ENCODE measurements around the gene RHOH.

The RHOH gene

DNA sequence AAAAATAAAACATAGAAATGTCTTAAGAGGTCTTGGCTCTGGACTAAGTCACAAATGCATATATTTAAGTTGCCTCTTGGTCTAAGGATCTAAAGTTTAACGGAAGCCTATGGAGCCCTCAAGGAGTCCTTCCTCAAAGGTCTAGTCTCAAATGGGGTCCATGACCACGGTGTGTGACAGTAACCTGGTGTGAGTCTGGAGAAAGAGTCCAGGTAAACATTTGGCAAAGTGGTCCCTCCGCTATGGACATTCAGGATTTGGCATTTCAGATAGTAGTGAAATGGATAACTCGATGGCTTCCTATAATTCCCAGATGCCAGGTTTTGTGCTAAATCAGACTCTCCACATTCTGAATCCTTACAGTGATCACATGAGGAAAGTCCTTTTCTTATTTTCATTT lies 44.2 kb downstream of the RHOH start:
- H3K4me3 ChIP-seq (ENCODE audit: low read length) = no peak overlapping the region
- H3K36me3 ChIP-seq (ENCODE audit: insufficient read depth, low read length) = peaks cover 7% of the 10 kb centered on the region; the same call in 1 of the 2 replicates
- no peaks in the 10 kb centered on the region for H3K27me3 ChIP-seq (ENCODE audit: insufficient read depth, low read length)
- H3K4me1 ChIP-seq (ENCODE audit: insufficient read depth, low read length) = peaks cover 5% of the 10 kb centered on the region; the same call in 1 of the 2 replicates
- no peaks in the 10 kb centered on the region for H3K9me3 ChIP-seq (ENCODE audit: insufficient read depth, low read depth, low read length)
- no peak overlapping the region for H3K9ac ChIP-seq (ENCODE audit: low read depth, low read length)
- H3K27ac ChIP-seq (ENCODE audit: low read depth, low read length) = no peak overlapping the region
- 73% methylated on average over 4 of the region's 4 CpGs for WGBS

DNA sequence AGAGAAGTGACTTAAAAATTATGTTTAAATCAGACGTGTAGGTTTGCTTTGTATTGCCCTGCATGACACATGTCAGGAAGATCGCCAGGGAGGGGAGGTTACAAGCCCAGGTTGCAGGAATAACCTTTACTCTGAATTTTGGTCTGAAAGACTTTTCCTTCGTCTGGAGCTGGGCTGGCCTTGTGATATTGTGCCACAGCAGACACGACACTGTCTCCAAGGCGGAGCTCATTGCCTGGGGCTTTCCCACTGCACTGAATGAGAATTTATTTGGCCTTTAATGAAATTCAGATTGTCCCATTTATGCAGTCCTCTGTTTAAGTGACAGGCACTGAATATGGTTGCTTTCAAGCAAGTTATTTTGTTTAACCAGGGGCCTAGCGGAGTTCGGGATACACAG lies 45.1 kb downstream of the RHOH start:
- H3K36me3 ChIP-seq (ENCODE audit: insufficient read depth, low read length) = peaks cover 7% of the 10 kb centered on the region; the same call in 1 of the 2 replicates
- peaks cover 8% of the 10 kb centered on the region; the same call in 1 of the 2 replicates for H3K4me1 ChIP-seq (ENCODE audit: insufficient read depth, low read length)
- H3K9ac ChIP-seq (ENCODE audit: low read depth, low read length) = no peak overlapping the region
- no peak overlapping the region for H3K27ac ChIP-seq (ENCODE audit: low read depth, low read length)
- 91% methylated on average over 7 of the region's 7 CpGs for WGBS
- H3K9me3 ChIP-seq (ENCODE audit: insufficient read depth, low read depth, low read length) = no peaks in the 10 kb centered on the region
- H3K27me3 ChIP-seq (ENCODE audit: insufficient read depth, low read length) = no peaks in the 10 kb centered on the region
- no peak overlapping the region for H3K4me3 ChIP-seq (ENCODE audit: low read length)

DNA sequence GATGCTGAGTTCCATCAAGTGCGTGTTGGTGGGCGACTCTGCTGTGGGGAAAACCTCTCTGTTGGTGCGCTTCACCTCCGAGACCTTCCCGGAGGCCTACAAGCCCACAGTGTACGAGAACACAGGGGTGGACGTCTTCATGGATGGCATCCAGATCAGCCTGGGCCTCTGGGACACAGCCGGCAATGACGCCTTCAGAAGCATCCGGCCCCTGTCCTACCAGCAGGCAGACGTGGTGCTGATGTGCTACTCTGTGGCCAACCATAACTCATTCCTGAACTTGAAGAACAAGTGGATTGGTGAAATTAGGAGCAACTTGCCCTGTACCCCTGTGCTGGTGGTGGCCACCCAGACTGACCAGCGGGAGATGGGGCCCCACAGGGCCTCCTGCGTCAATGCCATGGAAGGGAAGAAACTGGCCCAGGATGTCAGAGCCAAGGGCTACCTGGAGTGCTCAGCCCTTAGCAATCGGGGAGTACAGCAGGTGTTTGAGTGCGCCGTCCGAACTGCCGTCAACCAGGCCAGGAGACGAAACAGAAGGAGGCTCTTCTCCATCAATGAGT lies 46.6 kb downstream of the RHOH start:
- no peaks in the 10 kb centered on the region for H3K27me3 ChIP-seq (ENCODE audit: insufficient read depth, low read length)
- no peak overlapping the region for H3K27ac ChIP-seq (ENCODE audit: low read depth, low read length)
- peaks cover 7% of the 10 kb centered on the region; the same call in 1 of the 2 replicates for H3K36me3 ChIP-seq (ENCODE audit: insufficient read depth, low read length)
- WGBS = 95% methylated on average over 19 of the region's 19 CpGs
- H3K9ac ChIP-seq (ENCODE audit: low read depth, low read length) = no peak overlapping the region
- peaks cover 8% of the 10 kb centered on the region; the same call in 1 of the 2 replicates for H3K4me1 ChIP-seq (ENCODE audit: insufficient read depth, low read length)
- H3K9me3 ChIP-seq (ENCODE audit: insufficient read depth, low read depth, low read length) = no peaks in the 10 kb centered on the region
- H3K4me3 ChIP-seq (ENCODE audit: low read length) = no peak overlapping the region

DNA sequence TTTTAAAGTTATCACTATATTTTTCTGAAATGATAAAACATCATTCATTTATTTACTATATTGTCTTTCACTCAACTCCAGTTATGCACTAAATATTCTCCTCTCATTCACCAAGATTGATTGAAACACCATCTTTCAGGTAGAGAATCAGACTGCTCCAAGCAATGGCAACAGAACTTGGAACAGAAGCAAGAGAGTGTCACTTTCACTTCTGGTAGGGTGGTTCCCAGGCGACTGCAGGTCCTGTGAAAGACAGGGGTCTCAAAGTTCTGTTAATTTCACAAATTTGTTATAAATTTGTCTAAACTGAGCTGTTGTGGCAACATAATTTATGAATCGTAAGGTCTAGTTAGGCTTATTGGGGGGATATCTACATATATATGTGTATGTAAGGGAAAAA lies 47.8 kb downstream of the RHOH start:
- Histone ChIP-seq H3K27ac (ENCODE audit: low read depth, low read length) (no peak overlapping the region), H3K4me1 (ENCODE audit: insufficient read depth, low read length) (peaks cover 8% of the 10 kb centered on the region; the same call in 1 of the 2 replicates), H3K9me3 (ENCODE audit: insufficient read depth, low read depth, low read length) (no peaks in the 10 kb centered on the region), H3K36me3 (ENCODE audit: insufficient read depth, low read length) (peaks cover 7% of the 10 kb centered on the region; the same call in 1 of the 2 replicates), H3K27me3 (ENCODE audit: insufficient read depth, low read length) (no peaks in the 10 kb centered on the region), H3K4me3 (ENCODE audit: low read length) (no peak overlapping the region), H3K9ac (ENCODE audit: low read depth, low read length) (no peak overlapping the region)
- WGBS = 98% methylated on average over 2 of the region's 2 CpGs

DNA sequence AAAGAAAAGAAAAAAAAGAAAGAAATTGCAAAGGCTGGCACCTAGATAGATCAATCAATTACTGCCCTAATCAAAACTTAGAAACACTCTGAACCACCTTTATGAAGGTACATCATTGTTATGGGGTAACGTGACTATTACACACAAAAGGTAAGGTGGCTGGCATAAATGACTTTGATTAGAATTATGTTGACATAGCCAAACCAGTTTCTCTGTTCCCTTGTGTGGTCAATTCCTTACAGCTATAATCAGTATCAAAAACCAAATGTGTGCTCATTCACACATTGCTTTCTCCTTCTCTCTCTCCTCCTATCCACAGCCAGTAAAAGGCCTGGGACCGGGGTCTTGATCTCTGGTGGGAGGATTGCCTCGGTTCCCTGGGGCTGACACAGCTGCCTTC lies 48.7 kb downstream of the RHOH start:
- Histone ChIP-seq H3K9ac (ENCODE audit: low read depth, low read length) (no peak overlapping the region), H3K27me3 (ENCODE audit: insufficient read depth, low read length) (no peaks in the 10 kb centered on the region), H3K27ac (ENCODE audit: low read depth, low read length) (no peak overlapping the region), H3K4me3 (ENCODE audit: low read length) (no peak overlapping the region), H3K36me3 (ENCODE audit: insufficient read depth, low read length) (peaks cover 7% of the 10 kb centered on the region; the same call in 1 of the 2 replicates), H3K4me1 (ENCODE audit: insufficient read depth, low read length) (peaks cover 8% of the 10 kb centered on the region; the same call in 1 of the 2 replicates), H3K9me3 (ENCODE audit: insufficient read depth, low read depth, low read length) (no peaks in the 10 kb centered on the region)
- WGBS = 85% methylated on average over 2 of the region's 3 CpGs

DNA sequence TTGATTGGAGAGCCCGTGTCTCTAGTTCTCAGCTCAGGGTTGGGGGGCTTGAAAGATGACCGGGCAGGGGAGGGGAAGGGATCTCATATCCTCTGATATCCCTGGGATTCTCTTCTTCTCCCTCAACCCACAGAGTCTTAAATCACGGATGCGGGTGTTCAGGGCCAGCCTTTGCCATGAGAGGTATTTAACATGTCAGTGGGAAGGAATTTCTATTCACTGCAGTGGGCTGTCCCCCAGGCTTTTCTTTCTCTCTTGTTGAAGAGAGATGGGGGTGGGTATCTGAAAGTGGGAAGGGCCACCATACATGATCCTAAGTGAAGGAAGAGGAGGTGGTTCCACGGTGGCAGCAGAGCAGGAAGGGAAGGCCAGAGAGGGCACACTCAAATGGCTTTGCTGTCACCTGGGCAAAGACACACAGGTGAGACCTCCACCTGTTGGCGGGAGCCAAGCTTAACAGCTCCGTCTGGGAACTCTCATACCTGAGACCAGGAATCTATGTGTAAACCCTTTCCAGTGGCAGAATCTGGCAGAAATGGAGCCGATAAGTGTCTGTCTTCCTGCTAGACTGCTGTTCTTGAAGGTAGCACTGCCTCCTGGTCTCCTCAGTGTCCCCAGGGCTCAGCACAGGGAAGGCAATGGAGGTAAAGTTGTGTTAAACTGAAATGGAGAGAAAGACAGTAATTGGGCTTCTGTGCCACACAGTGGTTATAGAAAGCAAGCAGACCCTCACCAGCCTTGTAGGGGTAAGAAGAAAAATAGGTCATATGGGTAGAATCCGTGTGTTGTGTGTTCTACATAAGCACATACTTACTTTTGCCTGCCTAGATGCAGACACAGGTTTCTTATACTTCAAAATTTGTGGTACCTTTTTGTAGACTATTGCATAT lies 49.4 kb downstream of the RHOH start:
- no peak overlapping the region for H3K4me3 ChIP-seq (ENCODE audit: low read length)
- no peak overlapping the region for H3K9ac ChIP-seq (ENCODE audit: low read depth, low read length)
- WGBS = 56% methylated on average over 7 of the region's 9 CpGs
- no peaks in the 10 kb centered on the region for H3K9me3 ChIP-seq (ENCODE audit: insufficient read depth, low read depth, low read length)
- H3K27me3 ChIP-seq (ENCODE audit: insufficient read depth, low read length) = no peaks in the 10 kb centered on the region
- peaks cover 8% of the 10 kb centered on the region; the same call in 1 of the 2 replicates for H3K4me1 ChIP-seq (ENCODE audit: insufficient read depth, low read length)
- H3K36me3 ChIP-seq (ENCODE audit: insufficient read depth, low read length) = peaks cover 7% of the 10 kb centered on the region; the same call in 1 of the 2 replicates
- no peak overlapping the region for H3K27ac ChIP-seq (ENCODE audit: low read depth, low read length)

DNA sequence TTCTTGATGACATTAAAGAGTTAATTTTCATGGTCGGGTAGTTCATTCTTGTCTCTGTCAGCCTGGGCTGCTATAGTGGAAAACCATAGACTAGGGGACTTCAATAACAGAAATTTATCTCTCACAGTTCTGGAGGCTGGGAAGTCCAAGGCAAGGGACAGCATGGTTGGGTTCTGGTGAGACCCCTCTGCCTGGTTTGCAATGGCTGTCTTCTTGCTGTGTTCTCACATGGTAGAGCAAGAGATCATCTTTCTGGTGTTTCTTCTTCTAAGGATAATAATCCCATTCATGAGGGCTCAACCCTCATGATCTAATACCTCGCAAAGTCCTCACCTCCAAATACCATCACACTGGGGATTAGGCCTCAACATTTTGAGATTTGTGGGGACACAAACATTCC lies 50.1 kb downstream of the RHOH start:
- 91% methylated on average over 2 of the region's 2 CpGs for WGBS
- no peaks in the 10 kb centered on the region for H3K9me3 ChIP-seq (ENCODE audit: insufficient read depth, low read depth, low read length)
- H3K9ac ChIP-seq (ENCODE audit: low read depth, low read length) = no peak overlapping the region
- H3K36me3 ChIP-seq (ENCODE audit: insufficient read depth, low read length) = peaks cover 7% of the 10 kb centered on the region; the same call in 1 of the 2 replicates
- H3K4me1 ChIP-seq (ENCODE audit: insufficient read depth, low read length) = peaks cover 8% of the 10 kb centered on the region; the same call in 1 of the 2 replicates
- H3K4me3 ChIP-seq (ENCODE audit: low read length) = no peak overlapping the region
- H3K27me3 ChIP-seq (ENCODE audit: insufficient read depth, low read length) = no peaks in the 10 kb centered on the region
- no peak overlapping the region for H3K27ac ChIP-seq (ENCODE audit: low read depth, low read length)

DNA sequence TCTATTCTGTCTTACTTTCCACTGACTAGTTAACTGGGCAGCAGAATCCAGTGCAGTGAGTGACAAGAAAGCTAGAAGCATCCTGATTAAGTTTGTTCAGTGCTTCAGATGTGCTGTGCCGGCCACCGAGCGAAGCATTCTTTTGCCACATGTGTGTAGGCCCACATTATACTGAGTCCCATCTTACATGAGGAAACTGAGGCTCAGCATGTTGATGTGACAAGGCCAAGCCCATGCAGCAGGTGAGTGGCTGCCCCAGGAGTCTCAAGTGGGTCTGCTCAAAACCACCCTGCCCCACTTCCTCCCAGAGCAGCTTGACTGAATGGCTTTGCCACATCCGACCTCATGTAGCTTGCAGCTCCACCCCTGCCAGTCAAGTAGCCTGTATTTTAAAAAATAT lies 50.5 kb downstream of the RHOH start:
- Histone ChIP-seq H3K27me3 (ENCODE audit: insufficient read depth, low read length) (no peaks in the 10 kb centered on the region), H3K36me3 (ENCODE audit: insufficient read depth, low read length) (peaks cover 7% of the 10 kb centered on the region; the same call in 1 of the 2 replicates), H3K9ac (ENCODE audit: low read depth, low read length) (no peak overlapping the region), H3K9me3 (ENCODE audit: insufficient read depth, low read depth, low read length) (no peaks in the 10 kb centered on the region), H3K4me3 (ENCODE audit: low read length) (no peak overlapping the region), H3K4me1 (ENCODE audit: insufficient read depth, low read length) (peaks cover 8% of the 10 kb centered on the region; the same call in 1 of the 2 replicates), H3K27ac (ENCODE audit: low read depth, low read length) (no peak overlapping the region)
- WGBS = 84% methylated on average over 4 of the region's 4 CpGs

DNA sequence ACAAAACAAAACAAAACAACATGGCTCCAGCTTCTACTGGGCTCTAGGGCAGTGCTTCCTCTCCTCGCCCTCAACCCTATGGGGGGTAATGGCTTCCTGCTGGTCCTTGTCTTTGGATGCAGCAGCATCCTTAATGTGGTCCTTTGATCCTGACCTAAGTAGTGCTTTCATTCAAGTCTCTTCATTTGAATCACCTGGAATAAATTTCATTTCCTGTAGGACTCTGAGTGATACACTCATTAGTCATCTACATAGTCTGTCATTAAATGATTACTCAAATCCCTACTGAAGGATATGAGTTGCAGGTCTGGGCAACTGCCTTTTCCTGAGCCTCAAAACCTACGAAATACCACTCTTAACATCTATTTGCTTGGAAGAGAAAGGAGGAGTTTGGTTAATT lies 54.5 kb downstream of the RHOH start:
- WGBS = 61% methylated on average over 1 of the region's 2 CpGs
- Histone ChIP-seq H3K36me3 (ENCODE audit: insufficient read depth, low read length) (no peaks in the 10 kb centered on the region), H3K27me3 (ENCODE audit: insufficient read depth, low read length) (no peaks in the 10 kb centered on the region), H3K9me3 (ENCODE audit: insufficient read depth, low read depth, low read length) (no peaks in the 10 kb centered on the region), H3K4me1 (ENCODE audit: insufficient read depth, low read length) (peaks cover 6% of the 10 kb centered on the region; the same call in 1 of the 2 replicates), H3K27ac (ENCODE audit: low read depth, low read length) (no peak overlapping the region), H3K9ac (ENCODE audit: low read depth, low read length) (no peak overlapping the region), H3K4me3 (ENCODE audit: low read length) (no peak overlapping the region)

DNA sequence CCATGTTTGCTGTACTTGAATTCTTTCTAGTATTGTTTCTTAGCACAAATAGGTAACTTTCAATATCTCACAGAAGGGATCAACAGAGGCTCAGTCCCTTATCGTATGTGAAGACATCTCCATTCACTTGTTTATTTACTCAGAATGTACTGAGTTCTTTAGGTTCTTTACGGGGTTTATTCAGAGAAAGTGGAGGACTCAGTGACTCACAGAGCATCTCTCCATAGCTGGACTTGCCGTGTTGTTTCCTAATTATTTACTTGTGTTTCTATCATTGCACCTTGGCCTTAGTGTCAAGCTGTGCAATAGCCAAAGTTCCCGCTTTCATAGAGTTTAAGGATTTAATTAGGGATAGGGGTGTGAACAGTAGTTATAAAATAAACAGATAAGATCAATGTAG lies 57.1 kb downstream of the RHOH start:
- H3K4me3 ChIP-seq (ENCODE audit: low read length) = no peak overlapping the region
- WGBS = 91% methylated on average over 4 of the region's 4 CpGs
- H3K36me3 ChIP-seq (ENCODE audit: insufficient read depth, low read length) = no peaks in the 10 kb centered on the region
- H3K27ac ChIP-seq (ENCODE audit: low read depth, low read length) = no peak overlapping the region
- no peak overlapping the region for H3K9ac ChIP-seq (ENCODE audit: low read depth, low read length)
- H3K9me3 ChIP-seq (ENCODE audit: insufficient read depth, low read depth, low read length) = no peaks in the 10 kb centered on the region
- H3K4me1 ChIP-seq (ENCODE audit: insufficient read depth, low read length) = peaks cover 6% of the 10 kb centered on the region; the same call in 1 of the 2 replicates
- no peaks in the 10 kb centered on the region for H3K27me3 ChIP-seq (ENCODE audit: insufficient read depth, low read length)
